ENCODE measurements around the gene ADGRG4. TPM values are rescaled to one million over a fixed set of nuclear protein-coding genes. Genes with fewer than 3 reads are reported as not detected.
A peak's percentile ranks its signal among the peaks of the same experiment; 100 is the strongest.

The ADGRG4 gene
- total RNA-seq, 1 experiment from 2014 or later: not detected

DNA sequence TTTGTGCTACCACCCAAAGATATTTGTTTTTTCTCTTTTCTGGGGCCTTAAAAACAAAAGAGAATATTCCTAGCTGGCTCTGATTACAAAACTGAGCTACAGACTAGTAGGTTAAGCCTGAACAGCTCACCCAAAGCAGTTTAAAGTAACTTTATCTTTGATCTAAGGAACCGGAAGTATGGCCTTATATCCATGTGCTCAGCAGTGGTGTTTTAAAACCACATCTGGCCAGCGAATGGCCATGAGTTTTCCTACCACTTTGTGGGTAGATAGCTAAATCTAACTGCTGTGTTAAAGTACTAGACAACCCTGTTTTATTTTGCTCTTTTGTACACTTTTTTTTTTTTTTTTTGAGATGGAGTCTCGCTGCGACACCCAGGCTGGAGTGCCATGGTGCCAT, 24.6 kb downstream of the ADGRG4 start:
- no peaks in the 10 kb centered on the region for H3K9me3 ChIP-seq (ENCODE audit: low read length)
- ATAC-seq (no peak), DNase-seq (no peak)
- no peaks in the 10 kb centered on the region for H3F3A ChIP-seq (ENCODE audit: low read length, unreplicated experiment)
- intact Hi-C loops (cut with micrococcal nuclease): no loop called here
- no TSS peak for BruUV-seq (replicated peaks)
- no peak for TF ChIP-seq EZH2phosphoT487 (IDR thresholded peaks at IDR 0.05; ENCODE audit: borderline replicate concordance, low read length)
- TF ChIP-seq, protein P1, sequence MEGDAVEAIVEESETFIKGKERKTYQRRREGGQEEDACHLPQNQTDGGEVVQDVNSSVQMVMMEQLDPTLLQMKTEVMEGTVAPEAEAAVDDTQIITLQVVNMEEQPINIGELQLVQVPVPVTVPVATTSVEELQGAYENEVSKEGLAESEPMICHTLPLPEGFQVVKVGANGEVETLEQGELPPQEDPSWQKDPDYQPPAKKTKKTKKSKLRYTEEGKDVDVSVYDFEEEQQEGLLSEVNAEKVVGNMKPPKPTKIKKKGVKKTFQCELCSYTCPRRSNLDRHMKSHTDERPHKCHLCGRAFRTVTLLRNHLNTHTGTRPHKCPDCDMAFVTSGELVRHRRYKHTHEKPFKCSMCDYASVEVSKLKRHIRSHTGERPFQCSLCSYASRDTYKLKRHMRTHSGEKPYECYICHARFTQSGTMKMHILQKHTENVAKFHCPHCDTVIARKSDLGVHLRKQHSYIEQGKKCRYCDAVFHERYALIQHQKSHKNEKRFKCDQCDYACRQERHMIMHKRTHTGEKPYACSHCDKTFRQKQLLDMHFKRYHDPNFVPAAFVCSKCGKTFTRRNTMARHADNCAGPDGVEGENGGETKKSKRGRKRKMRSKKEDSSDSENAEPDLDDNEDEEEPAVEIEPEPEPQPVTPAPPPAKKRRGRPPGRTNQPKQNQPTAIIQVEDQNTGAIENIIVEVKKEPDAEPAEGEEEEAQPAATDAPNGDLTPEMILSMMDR (conservative IDR thresholded peaks at IDR 0.05; ENCODE audit: low read depth, low read length): no peak
- no peak for TF ChIP-seq EZH2 (IDR thresholded peaks at IDR 0.05; ENCODE audit: low read length, unreplicated experiment)
- H4K20me1 ChIP-seq (ENCODE audit: low read length): no peaks in the 10 kb centered on the region
- H3K4me2 ChIP-seq (ENCODE audit: low read length): no peak overlapping the region
- ChIA-PET POLR2A (ENCODE audit: unreplicated experiment) (no interaction called here), CTCF (no interaction called here)
- H3K4me1 ChIP-seq (ENCODE audit: insufficient read depth, low read length): no peaks in the 10 kb centered on the region
- H3K79me2 ChIP-seq (ENCODE audit: low read length): no peaks in the 10 kb centered on the region
- no peak overlapping the region for H3K27ac ChIP-seq (ENCODE audit: low read length)
- H3K36me3 ChIP-seq (ENCODE audit: low read depth, low read length): no peaks in the 10 kb centered on the region
- H3K9me2 ChIP-seq (replicated peaks; ENCODE audit: low read length): no peaks in the 10 kb centered on the region
- no peak overlapping the region for H3K4me3 ChIP-seq (ENCODE audit: low read length)
- no peak overlapping the region for H2AFZ ChIP-seq (ENCODE audit: low read length)
- no peak overlapping the region for H3K9ac ChIP-seq (ENCODE audit: low read length)
- H3K27me3 ChIP-seq (ENCODE audit: low read length): no peaks in the 10 kb centered on the region

DNA sequence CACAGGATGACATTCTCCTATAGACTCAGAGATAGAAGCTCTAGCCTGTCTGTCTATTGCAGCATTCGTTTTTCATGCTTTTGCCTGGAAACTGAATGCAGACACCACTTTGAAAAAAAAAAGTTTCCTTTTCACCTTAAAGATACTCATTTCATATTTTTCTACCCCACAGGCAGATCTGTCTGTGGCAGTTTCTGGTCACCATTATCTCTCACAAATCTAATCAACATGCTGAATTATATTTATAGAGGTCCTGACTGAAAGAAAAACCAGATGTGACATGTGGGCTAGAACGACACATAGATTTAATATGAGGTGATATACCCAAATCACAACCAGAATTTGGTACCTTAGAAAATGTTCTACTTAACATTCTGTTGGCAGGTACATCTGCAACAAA, 28.2 kb downstream of the ADGRG4 start:
- no peaks in the 10 kb centered on the region for H3K9me3 ChIP-seq (ENCODE audit: low read length)
- H3K9ac ChIP-seq (ENCODE audit: low read length): no peak overlapping the region
- H3K4me1 ChIP-seq (ENCODE audit: insufficient read depth, low read length): no peaks in the 10 kb centered on the region
- no peaks in the 10 kb centered on the region for H4K20me1 ChIP-seq (ENCODE audit: low read length)
- TF ChIP-seq EZH2 (IDR thresholded peaks at IDR 0.05; ENCODE audit: low read length, unreplicated experiment): no peak
- no peak for TF ChIP-seq EZH2phosphoT487 (IDR thresholded peaks at IDR 0.05; ENCODE audit: borderline replicate concordance, low read length)
- TF ChIP-seq, protein P1 (conservative IDR thresholded peaks at IDR 0.05; ENCODE audit: low read depth, low read length): no peak
- ChIA-PET CTCF (no interaction called here), POLR2A (ENCODE audit: unreplicated experiment) (no interaction called here)
- H3K36me3 ChIP-seq (ENCODE audit: low read depth, low read length): no peaks in the 10 kb centered on the region
- H3K27me3 ChIP-seq (ENCODE audit: low read length): no peaks in the 10 kb centered on the region
- intact Hi-C loops (cut with micrococcal nuclease): no loop called here
- no peaks in the 10 kb centered on the region for H3K9me2 ChIP-seq (replicated peaks; ENCODE audit: low read length)
- no peaks in the 10 kb centered on the region for H3K79me2 ChIP-seq (ENCODE audit: low read length)
- no peak overlapping the region for H3K4me3 ChIP-seq (ENCODE audit: low read length)
- H3F3A ChIP-seq (ENCODE audit: low read length, unreplicated experiment): no peaks in the 10 kb centered on the region
- no peak overlapping the region for H2AFZ ChIP-seq (ENCODE audit: low read length)
- BruUV-seq (replicated peaks): no TSS peak
- H3K27ac ChIP-seq (ENCODE audit: low read length): no peak overlapping the region
- no peak overlapping the region for H3K4me2 ChIP-seq (ENCODE audit: low read length)
- no peak for ATAC-seq
- no peak for DNase-seq

DNA sequence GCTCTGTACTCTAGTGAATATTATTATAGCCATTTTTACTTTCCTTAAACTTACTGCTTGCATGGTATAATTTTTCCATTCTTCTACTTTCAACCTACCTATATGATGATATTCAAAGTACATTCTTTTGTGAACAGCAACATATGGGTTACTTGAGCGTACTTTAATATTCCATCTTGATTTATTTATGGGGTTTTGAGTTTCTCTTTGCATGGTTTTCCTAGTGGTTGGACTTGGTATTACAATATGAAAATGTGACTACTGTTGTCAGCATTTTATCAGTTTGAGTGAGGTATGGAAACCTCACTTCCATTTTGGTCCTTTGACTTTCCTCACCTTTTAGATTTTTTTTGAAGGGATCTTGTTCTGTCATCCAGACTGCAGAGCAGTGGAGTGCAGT, 35.9 kb downstream of the ADGRG4 start:
- Histone ChIP-seq H2AFZ (ENCODE audit: low read length) (no peak overlapping the region), H4K20me1 (ENCODE audit: low read length) (no peaks in the 10 kb centered on the region), H3K9me3 (ENCODE audit: low read length) (no peaks in the 10 kb centered on the region), H3K4me2 (ENCODE audit: low read length) (no peak overlapping the region), H3K9me2 (replicated peaks; ENCODE audit: low read length) (no peaks in the 10 kb centered on the region), H3K4me1 (ENCODE audit: insufficient read depth, low read length) (no peaks in the 10 kb centered on the region), H3F3A (ENCODE audit: low read length, unreplicated experiment) (no peaks in the 10 kb centered on the region), H3K4me3 (ENCODE audit: low read length) (no peak overlapping the region), H3K9ac (ENCODE audit: low read length) (no peak overlapping the region), H3K27me3 (ENCODE audit: low read length) (no peaks in the 10 kb centered on the region), H3K36me3 (ENCODE audit: low read depth, low read length) (no peaks in the 10 kb centered on the region), H3K79me2 (ENCODE audit: low read length) (no peaks in the 10 kb centered on the region), H3K27ac (ENCODE audit: low read length) (no peak overlapping the region)
- no TSS peak for BruUV-seq (replicated peaks)
- DNase-seq: no peak
- ChIA-PET CTCF (no interaction called here), POLR2A (ENCODE audit: unreplicated experiment) (no interaction called here)
- no peak for TF ChIP-seq EZH2phosphoT487 (IDR thresholded peaks at IDR 0.05; ENCODE audit: borderline replicate concordance, low read length)
- TF ChIP-seq, protein P1 (conservative IDR thresholded peaks at IDR 0.05; ENCODE audit: low read depth, low read length): peak; percentile 54; the same call in 1 of the 2 replicates
- ATAC-seq: no peak
- intact Hi-C loops (cut with micrococcal nuclease): no loop called here

Measured in PC-3 (cell line).